Measurements from ENCODE around the gene ALX1.

- TF ChIP-seq POLR2A (IDR thresholded peaks at IDR 0.05; ENCODE audit: low read depth, low read length): no peak
- no peak for TF ChIP-seq POLR2AphosphoS5 (IDR thresholded peaks at IDR 0.05; ENCODE audit: low read depth, low read length)
- no peak for TF ChIP-seq TAF1 (IDR thresholded peaks at IDR 0.05; ENCODE audit: borderline replicate concordance, low read depth, low read length)
Measured at GRCh38 chr12:85310025-85310424, 30.0 kb downstream of the ALX1 start.

Data from GM12892 (cell line).